Measurements from ENCODE around the gene LAMA2.

GRCh38 chr6:129098061-129098553, 215.2 kb downstream of the LAMA2 start:
- no peak for TF ChIP-seq CTCF (IDR thresholded peaks at IDR 0.05 in 8 of 11, conservative IDR thresholded peaks at IDR 0.05 in 3 of 11)
- no peak for TF ChIP-seq POLR2AphosphoS5 (IDR thresholded peaks at IDR 0.05)

All from spleen (tissue), 7 donors.